Measurements from ENCODE around the gene SULT1A2. TPM values are rescaled to one million over a fixed set of nuclear protein-coding genes. Genes with fewer than 3 reads are reported as not detected.

The SULT1A2 gene
- total and polyA plus RNA-seq, 2 of the 13 experiments (the other 11 are each of a cell fraction or from before 2014, with no cell fraction given): 33.0 to 34.2 TPM

- TF ChIP-seq MLLT10 (CRISPR knock-in tag; IDR thresholded peaks at IDR 0.05) (no peak), KDM5A (IDR thresholded peaks at IDR 0.05; ENCODE audit: borderline replicate concordance, low read length) (no peak; the same call in 1 of the 2 replicates), TBX3 (IDR thresholded peaks at IDR 0.05; ENCODE audit: borderline replicate concordance) (no peak), ZNF841 (CRISPR knock-in tag; IDR thresholded peaks at IDR 0.05; ENCODE audit: borderline replicate concordance) (no peak), ZNF615 (CRISPR knock-in tag; IDR thresholded peaks at IDR 0.05; ENCODE audit: borderline replicate concordance) (no peak), TEAD3 (CRISPR knock-in tag; optimal IDR thresholded peaks at IDR 0.05; ENCODE audit: borderline replicate concordance) (peak; percentile 86), AFF4 (CRISPR knock-in tag; IDR thresholded peaks at IDR 0.05) (no peak), PRMT3 (CRISPR knock-in tag; IDR thresholded peaks at IDR 0.05; ENCODE audit: borderline replicate concordance, low read depth) (no peak), ZMYM3 (CRISPR knock-in tag; IDR thresholded peaks at IDR 0.05) (0 out of 2 replicates have a peak, but pooled peaks have one; percentile 14), NR2F2 (IDR thresholded peaks at IDR 0.05; ENCODE audit: borderline replicate concordance, low read depth) (no peak), ARHGAP35 (CRISPR knock-in tag; IDR thresholded peaks at IDR 0.05; ENCODE audit: borderline replicate concordance) (no peak), POLR2AphosphoS5 (IDR thresholded peaks at IDR 0.05; ENCODE audit: low read depth, low read length) (peak; percentile 95), SMARCC2 (IDR thresholded peaks at IDR 0.05) (no peak)
- TF ChIP-seq, protein P1, sequence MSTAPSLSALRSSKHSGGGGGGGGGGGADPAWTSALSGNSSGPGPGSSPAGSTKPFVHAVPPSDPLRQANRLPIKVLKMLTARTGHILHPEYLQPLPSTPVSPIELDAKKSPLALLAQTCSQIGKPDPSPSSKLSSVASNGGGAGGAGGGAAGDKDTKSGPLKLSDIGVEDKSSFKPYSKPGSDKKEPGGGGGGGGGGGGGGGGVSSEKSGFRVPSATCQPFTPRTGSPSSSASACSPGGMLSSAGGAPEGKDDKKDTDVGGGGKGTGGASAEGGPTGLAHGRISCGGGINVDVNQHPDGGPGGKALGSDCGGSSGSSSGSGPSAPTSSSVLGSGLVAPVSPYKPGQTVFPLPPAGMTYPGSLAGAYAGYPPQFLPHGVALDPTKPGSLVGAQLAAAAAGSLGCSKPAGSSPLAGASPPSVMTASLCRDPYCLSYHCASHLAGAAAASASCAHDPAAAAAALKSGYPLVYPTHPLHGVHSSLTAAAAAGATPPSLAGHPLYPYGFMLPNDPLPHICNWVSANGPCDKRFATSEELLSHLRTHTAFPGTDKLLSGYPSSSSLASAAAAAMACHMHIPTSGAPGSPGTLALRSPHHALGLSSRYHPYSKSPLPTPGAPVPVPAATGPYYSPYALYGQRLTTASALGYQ (CRISPR knock-in tag; IDR thresholded peaks at IDR 0.05): 0 out of 2 replicates have a peak, but pooled peaks have one; percentile 11
- TF ChIP-seq, protein P2, sequence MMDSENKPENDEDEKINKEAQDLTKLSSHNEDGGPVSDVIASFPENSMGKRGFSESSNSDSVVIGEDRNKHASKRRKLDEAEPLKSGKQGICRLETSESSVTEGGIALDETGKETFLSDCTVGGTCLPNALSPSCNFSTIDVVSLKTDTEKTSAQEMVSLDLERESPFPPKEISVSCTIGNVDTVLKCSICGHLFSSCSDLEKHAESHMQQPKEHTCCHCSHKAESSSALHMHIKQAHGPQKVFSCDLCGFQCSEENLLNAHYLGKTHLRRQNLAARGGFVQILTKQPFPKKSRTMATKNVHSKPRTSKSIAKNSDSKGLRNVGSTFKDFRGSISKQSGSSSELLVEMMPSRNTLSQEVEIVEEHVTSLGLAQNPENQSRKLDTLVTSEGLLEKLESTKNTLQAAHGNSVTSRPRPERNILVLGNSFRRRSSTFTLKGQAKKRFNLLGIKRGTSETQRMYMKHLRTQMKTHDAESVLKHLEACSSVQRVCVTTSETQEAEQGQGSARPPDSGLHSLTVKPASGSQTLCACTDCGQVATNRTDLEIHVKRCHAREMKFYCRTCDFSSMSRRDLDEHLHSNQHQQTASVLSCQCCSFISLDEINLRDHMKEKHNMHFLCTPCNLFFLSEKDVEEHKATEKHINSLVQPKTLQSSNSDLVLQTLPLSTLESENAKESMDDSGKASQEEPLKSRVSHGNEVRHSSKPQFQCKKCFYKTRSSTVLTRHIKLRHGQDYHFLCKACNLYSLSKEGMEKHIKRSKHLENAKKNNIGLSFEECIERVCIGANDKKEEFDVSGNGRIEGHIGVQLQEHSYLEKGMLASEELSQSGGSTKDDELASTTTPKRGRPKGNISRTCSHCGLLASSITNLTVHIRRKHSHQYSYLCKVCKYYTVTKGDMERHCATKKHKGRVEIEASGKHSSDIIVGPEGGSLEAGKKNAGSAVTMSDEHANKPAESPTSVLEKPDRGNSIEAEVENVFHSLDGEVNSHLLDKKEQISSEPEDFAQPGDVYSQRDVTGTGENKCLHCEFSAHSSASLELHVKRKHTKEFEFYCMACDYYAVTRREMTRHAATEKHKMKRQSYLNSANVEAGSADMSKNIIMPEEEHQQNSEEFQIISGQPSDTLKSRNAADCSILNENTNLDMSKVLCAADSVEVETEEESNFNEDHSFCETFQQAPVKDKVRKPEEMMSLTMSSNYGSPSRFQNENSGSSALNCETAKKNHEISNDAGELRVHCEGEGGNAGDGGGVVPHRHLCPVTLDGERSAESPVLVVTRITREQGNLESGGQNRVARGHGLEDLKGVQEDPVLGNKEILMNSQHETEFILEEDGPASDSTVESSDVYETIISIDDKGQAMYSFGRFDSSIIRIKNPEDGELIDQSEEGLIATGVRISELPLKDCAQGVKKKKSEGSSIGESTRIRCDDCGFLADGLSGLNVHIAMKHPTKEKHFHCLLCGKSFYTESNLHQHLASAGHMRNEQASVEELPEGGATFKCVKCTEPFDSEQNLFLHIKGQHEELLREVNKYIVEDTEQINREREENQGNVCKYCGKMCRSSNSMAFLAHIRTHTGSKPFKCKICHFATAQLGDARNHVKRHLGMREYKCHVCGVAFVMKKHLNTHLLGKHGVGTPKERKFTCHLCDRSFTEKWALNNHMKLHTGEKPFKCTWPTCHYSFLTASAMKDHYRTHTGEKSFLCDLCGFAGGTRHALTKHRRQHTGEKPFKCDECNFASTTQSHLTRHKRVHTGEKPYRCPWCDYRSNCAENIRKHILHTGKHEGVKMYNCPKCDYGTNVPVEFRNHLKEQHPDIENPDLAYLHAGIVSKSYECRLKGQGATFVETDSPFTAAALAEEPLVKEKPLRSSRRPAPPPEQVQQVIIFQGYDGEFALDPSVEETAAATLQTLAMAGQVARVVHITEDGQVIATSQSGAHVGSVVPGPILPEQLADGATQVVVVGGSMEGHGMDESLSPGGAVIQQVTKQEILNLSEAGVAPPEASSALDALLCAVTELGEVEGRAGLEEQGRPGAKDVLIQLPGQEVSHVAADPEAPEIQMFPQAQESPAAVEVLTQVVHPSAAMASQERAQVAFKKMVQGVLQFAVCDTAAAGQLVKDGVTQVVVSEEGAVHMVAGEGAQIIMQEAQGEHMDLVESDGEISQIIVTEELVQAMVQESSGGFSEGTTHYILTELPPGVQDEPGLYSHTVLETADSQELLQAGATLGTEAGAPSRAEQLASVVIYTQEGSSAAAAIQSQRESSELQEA (CRISPR knock-in tag; IDR thresholded peaks at IDR 0.05; ENCODE audit: not compliant biosample characterization): no peak
Measured at GRCh38 chr16:28596840-28597691, at the start of gene SULT1A2 (continued).
